ENCODE data around the gene LDLRAD4.
A peak's percentile ranks its signal among the peaks of the same experiment; 100 is the strongest.
"Not testable (repeated sequence)": the region's sequence is repeated elsewhere in the genome, so short reads cannot be mapped to it uniquely, and the experiment has no call there.

Gene LDLRAD4

DNA sequence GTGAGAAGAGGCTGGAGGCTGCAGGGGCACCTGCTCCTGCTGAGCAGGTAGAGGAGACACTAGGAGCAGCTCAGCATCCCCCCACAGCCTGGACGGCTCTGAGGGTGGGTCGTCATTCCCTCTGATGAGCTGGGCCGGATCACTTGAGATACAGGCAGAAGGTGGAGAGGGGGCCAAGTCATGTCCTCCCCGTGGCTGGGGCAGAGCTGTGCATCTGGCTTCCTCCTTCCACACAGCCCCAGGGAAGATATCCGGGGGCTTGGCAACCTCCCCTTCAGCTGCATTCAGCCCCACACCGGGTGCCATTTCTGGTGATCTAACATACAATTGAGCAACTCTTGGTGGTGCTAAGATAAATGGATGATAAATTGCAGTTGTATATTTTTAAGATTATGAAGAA is 236.9 kb downstream of the LDLRAD4 start:
- no peak for DNase-seq

DNA sequence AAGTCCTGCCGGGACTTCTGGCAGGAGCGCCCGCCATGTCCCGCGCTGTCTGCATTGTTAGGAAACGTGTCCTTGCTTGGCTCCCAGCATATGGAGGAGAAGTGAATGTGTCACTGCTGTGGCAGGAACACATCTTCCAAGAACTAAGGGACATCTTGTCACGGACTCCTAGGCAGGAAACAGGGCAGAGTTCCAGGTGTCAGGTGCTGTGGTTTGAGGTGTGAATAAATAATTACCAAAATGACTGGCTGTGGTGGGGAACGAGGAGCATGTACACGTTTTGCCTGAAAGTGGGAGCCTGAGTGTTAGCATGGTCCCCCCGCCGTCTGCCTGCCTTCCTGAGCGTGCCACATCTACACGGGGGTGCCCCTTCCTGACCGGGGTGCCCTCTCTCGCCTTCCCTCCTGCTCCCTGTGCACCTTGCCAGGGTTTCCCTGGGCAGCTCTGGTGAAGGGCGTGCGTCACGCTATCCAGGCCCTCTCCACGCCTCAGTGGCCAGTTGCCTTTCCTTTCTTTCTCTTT is 237.5 kb downstream of the LDLRAD4 start:
- DNase-seq = peak; percentile 17

DNA sequence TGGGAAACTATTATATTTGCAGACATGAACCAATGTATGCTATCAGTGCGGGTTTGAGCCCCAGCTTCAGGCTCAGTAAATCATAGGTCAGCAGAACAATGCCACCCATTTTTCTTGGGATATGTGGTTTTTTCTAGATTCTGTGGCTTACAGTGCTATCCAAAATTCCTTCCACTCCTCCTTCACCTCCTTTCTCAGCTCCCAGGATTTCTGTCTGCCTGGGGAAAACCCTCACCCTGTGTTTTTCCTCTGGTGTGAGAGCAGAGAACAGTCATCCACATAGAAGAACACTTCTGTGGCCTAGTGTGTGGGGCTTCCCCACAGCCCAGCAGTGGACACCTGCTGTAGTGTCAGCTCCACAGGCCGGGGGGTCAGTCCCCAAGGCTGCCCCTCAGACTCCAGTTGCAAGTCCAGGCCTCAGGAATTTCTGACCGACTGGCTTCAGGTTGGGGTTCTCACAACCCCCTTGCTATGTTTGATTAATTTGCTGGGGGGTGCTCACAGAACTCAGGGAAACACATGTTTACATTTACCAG is 238.2 kb downstream of the LDLRAD4 start:
- DNase-seq = no peak

DNA sequence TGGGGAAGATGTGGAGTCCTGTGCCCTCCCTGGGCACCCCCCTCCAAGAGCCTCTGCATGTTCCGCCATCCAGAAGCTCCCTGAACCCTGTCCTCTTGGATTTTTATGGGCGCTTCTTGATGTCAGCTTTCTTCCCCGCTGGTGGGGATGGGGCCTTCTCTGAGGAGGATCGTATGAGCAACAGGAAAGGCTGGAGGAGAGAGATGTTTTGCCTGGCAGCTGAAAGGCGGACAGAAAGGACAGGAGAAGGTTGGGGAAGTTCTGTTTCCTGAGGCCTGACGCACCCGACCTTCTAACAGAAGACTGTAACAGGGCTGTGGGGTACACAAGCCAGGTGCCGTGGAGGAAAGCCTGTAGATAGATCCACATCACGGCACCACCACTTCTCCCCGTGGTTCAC is 238.8 kb downstream of the LDLRAD4 start:
- no peak for DNase-seq

DNA sequence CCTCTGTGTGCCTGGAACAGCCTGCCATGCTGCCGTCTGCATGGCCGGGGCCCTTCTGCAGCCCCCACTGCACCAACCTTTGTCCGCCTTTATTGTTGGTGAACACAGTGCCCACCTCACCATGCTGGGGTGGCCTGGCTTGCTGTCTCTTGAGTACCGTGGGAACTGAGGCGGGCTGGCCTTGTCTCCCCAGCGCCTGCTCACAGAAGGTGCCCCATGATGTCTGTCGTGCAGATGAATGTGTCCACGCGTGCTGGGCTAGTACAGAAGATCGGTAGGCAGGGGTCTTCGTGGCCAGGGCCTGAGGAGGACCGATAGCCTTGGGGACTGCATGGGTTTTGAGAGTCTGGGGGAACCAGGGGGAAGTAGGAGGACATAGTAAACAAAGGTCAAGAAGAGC is 242.4 kb downstream of the LDLRAD4 start:
- DNase-seq = no peak

DNA sequence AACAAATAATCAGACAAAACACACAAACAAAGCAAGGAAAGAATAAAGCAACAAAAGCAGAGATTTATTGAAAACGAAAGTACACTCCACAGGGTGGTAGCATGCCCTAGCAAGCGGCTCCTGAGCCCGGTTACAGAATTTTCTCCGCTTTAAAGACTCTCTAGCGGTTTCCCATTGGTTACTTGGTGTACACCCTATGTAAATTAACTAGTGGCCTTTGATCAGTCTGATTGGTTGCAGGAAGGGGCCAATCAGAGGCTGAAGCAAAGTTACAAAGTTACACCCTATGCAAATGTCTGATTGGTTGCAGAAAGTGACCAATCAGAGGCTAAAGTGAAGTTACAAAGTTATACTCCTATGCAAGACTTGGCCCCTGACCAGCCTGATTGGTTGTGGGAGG is 242.9 kb downstream of the LDLRAD4 start:
- no peak for DNase-seq

DNA sequence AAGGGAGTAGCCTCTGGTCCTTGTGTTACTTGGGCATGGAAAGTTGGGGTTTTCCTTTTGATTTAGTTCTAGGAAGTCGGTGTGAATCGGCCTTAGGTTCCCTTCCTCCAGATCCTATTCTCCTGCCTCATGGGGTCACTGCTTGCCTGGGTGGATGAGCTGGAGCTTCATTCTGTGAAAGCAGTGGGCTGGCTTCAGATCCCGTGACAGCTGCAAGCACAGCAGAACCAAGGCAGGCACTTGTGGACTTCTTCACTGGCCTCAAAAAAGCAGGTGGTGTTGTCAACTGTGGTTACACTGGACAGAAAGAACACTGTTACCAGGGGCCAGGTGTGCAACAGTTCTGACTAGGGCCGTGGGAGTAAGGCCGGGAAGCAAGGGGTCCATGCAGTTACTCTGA is 243.4 kb downstream of the LDLRAD4 start:
- no peak for DNase-seq

DNA sequence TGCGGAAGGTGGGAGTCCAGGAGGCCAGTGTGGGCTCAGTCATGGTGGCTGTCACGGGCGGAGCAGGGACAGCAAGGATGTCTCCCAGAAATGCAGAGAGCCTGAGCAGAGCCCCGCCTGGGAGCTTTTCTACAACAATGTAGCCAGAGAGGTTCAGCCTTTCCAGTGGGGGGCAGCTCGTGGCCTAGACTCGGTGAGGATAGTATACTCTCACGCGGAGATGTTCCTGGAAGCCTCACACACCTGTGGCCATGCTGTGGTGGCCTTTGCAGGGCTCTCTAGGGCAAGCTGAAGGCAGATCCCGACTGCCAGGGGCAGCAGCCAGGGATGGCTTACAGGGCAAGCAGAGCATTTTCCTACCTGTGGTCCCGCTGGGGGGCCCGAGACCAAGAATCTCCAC is 244.1 kb downstream of the LDLRAD4 start:
- DNase-seq = no peak

DNA sequence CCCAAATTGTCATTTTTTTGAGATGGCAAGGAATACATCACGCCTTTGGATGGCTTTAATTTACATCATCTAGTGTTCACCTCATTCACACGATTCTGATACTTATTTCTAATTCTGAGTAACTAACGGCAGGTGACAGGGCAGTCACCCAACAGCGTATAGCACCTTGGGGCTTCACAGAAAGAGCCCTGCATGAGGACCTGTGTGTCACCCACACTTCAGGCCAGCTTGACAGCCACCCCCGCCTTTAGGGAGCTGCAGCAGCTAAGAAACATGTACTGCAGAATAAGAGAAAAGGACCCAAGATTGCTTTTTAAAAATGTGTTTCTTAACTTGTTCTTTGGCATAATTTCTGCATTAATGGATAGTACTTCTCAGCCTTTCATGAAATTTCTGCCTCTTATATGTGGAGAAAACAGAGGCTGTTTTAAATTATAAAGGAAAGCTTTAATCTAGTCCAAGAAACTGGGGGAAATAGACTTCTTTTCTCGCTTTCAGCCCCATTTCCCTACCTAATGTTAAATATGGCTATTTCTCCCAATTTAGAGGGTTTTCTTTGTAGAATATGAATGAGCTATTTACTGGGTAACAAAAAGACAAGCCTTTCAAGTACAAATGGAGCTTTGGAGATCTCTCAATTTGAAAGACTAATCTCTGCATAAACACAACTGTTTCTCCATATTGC is 245.1 kb downstream of the LDLRAD4 start:
- DNase-seq = peak; percentile 14

DNA sequence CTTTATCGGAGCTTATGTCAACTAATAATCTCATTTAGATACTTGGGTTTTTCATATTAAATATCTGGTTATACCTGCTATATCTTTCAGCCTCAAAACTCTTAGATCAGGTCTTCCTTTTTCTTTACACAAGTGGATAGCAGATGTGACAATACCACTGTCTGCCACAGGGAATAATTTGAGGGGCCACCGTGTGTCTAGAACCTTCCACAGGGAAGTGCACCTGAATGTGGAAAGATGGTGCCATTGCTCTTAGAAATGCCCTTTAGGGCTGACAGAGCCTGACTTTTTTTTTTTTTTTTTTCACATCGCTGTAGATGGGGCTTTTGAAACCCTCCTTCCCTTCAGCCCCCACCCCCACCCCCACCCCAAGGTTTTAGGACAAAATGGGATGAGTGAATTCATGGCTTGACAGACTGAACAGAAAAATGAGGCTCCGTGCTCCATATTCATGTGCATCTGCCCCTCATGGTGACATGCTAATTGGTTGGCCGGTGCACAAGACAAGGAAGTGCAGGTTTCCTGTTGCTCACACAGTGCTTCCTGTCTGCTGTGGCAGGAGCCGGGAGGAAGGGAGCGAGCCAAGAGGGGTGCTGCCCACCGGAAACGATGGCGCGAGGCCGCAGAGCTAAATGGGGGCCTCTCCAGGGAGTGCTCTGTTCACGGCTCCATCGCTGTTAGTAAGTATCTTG is 246.0 kb downstream of the LDLRAD4 start:
- DNase-seq = peak; percentile 76

DNA sequence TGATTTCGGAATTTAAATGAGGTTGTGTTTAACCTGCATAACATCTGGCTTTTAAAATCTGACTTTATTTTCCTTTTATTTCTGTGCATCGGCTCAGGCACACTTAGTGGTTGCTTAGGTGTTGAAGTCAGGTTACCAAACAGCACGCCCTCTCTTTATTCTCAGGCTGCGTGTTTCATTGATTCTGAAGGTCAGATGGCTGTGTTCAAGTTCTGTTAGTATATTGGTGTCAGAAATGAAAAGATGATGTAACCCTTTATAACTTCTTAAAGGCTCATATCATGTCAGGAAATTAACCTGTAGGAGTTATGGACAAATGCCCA is 246.5 kb downstream of the LDLRAD4 start:
- DNase-seq = no peak

DNA sequence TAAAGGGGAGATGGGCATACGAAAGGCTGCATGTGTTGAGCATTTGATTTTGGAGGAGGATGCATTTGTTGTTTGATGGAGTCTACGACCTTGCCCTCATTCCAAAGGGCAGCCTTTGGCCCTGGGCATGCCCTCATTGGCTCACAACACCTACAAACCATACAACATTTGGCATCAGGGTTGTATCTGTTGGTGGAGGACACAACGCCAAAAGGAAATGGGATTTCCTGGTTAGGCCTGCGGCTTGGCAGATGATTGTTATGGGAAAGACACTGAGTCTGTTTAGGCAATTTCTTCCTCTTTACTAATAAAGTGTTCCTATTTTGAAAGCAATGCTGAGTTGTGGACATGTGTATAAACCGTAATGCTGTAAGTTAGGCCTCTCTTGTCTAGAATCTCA is 246.9 kb downstream of the LDLRAD4 start:
- DNase-seq = no peak

DNA sequence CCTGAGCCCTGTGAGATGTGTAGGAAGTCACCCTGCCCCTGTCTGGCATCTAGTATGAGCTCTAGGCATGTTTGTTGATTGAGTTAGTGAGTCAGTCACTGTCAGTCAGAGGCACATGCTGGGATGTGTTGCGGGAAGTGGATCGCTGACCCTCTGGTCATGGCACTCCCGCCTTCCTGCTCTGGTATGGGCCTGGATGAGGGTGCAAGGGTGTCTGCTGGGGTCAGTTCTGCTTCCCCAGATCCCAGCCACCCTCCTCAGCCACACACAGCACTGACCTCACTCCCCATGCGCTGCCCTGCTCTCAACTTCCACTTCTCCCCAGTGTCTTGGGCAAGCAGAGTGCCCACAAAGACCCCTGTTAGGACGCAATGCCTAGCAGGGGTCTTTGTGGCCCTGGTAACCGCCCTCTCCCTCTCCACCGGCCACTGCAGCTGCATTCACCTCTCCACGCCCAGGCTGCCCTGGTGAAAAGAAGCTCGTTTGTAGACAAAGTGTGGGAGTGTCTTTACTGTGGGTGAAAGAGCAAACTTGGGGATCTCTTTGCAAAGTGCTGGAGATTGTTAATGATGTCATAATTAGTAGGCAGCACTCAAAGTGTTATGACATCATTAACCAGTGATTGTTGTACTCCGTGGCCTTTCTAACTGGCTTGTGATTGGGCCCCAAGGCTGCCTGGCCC is 252.1 kb downstream of the LDLRAD4 start:
- no peak for DNase-seq

DNA sequence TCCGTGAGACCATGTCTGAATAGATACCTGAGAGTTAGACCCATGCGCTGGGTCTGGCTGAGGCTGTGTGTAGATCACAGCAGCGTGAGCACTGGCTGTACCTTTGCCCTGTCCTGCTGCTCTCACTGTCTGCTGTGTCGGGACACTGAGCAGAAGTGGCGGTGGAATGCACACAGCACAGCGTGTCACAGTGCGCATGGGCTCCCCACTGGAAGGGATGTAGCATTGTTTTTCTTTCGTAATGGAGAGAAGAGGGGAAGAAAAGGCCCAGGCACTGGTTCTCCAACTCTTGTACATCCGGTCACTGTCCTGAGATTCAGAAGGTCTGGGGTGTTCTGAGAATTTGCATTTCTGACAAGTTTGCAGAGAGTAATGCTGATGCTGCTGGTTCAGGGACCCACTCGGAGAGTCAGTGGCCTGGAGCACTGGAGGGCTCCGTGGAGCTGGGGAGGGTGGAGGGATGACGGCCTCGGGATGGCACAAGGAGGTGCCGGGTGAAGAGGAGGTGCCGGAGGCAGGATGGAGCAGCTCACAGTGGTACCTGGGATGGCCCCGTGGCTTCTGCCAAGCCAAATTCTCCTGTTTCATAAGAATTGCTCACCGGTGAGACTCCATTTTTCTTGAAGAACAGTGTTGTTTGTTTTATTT is 252.8 kb downstream of the LDLRAD4 start:
- DNase-seq = no peak

DNA sequence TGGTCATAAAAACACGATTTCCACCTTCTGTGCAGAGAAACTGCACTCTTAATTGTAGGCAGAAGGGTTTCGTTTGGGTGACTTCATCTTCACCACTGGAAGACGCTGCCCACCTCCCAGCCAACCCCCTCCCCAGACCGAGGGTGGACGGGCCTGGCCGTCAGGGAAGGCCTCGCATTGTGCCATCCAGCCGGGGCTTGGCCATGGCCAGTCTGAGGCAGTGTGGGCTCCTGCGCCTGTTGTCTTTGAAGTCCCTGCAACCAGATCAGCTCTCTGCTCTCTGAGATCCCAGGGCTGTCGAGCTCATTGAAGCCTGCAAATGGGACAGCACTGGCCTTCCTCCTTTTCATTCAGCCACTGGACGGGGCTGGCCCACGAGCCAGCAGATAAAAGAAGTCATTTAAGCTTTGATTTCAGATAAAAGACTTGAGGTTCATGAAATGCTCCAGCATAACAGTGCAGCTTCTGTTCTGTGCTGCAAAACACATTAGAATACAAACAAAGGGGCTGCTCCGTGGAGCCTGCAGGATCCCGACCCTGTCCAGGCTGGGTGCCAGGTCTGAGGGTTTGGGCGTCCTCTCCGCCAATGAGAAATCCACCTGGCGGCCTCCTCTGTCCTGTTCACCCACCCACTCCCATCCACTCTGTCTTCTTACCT is 253.5 kb downstream of the LDLRAD4 start:
- no peak for DNase-seq

DNA sequence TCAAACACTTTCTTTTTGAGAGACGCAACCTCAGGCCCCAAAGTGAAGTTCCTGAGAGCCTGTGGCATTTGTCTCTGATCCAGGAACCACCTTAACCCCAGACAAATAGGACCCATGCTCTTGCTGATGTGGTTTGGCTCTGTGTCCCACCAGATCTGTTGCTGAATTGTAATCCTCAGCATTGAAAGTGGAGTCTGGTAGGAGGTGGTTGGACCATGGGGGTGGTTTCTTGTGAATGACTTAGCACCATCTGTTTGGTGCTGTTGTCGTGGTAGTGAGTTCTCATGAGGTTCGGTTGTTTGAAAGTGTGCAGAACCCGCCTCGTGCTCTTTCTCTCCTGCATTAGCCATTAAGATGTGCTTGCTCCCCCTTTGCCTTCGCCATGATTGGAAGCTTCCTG is 255.2 kb downstream of the LDLRAD4 start:
- no peak for DNase-seq

DNA sequence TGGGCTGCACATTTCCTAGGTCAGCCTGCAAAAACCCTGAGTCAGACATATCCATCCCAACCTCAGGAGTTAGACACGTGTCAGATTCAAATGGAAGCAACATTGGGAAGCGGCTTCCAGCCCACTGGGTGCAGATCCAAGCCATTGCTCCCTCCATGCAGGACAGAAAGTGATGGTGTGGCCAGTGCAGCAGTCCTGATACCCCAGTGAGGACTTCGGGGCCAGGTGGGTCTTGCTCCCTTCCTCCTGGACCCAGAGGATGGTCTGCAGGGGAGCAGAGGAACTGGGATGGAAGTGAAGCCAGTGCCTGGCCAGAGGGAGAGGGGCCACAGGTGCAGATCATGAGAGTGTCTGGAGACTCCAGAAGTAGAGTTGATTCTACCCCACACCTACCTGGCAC is 255.8 kb downstream of the LDLRAD4 start:
- no peak for DNase-seq

DNA sequence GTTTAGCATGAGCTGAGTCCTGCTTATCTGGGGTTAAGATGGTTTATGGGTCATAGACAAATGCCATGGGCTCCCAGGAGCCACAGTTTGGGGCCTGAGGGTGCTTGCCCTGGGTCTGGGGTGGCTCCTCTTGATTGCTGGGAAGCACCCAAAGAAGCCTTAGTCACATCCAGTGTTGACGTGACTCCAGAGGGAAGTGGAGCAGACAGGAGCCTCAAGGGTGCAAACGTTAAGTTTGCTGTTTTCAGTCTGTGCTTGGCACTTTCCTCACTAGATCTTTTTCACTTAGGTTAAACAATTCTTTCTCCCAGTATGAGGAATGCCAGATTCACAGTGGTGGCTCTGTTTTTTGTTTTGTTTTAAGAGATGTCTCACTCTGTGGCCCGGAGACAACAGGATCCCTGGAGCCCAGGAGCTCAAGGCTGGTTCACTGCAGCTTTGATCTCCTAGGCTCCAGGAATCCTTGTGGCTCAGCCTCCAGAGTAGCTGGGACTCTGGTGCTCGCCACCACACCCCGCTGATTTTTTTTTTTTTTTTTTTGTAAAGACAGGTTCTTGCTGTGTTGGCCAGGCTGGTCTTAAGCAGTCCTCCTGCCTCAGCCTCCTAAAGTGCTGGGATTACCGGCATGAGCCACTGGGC is 256.5 kb downstream of the LDLRAD4 start:
- DNase-seq = no peak

DNA sequence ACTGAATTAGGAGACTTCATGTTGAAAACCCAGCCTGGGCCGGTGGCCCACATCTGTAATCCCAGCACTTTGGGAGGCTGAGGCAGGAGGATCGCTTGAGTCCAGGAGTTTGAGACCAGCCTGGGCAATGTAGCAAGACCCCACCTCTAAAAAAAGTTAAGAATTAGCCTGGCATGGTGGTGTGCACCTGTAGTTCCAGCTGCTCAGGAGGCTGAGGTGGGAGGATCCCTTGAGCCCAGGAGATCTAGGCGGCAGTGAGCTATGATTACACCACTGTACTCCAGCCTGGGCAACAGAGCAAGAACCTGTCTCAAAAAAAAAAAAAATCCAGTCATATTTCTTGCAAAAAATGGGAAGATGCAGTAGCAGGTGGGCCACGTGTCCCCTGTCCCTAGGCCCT is 257.8 kb downstream of the LDLRAD4 start:
- DNase-seq = not testable (repeated sequence)

DNA sequence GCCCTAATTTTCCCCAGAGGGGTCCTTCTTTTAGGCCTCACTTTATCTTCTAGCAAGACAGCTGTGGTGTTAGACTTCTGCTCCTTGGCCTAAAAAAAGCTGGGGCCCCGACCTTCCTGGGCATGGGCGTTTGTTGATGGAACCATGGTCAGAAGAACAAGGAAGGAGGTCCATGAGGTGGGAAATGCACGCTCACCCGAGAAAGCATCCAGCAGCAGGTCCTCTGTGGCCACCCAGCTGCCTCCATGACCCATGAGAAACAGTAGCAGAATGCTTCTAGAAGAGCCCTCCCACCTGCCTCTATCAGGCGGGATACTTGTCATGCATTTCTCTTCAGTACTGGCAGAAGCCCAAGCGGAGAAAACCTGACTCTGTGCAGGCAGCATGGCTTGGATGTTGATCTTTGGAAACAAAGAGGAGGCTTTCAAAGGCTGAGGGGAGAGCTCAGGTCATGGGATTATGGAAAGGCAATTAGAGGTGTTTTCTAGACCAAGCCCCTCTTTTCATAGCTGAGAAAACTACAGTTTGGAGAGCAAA is 258.7 kb downstream of the LDLRAD4 start:
- DNase-seq = no peak

DNA sequence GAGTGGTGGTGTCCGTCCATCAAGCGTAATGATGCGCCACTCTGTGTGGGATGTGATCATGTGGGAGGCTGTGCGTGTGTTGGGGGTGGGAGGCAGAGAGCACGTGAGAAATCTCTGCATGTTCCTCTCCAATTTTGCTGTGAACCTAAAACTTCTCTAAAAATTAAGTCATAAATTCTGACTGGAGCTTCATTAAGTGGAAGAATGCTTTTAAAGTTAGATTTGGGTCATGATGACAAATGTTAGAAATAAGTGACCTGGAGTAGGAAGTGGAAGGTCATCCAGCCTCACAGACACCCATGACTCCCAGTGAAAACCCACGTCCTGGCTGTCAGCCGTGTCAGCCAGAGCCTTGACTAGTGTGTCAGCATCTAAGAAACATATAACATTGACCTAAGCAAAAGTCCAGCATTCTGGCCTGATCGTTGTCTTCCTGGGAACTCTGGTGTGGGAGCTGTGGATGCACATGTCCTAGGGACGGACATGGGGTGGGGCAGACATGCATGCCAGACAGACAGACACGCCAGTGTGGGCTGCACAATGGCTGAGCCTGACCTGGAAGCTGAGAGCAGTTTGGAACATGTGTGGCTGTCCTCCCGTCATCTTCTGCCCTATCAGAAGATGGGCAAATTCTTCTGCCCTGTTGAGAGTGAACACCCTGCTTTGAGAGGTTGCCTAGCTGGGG is 262.2 kb downstream of the LDLRAD4 start:
- no peak for DNase-seq
